B cell (primary cell): ENCODE results near the gene SOX6. TPM values are rescaled to one million over a fixed set of nuclear protein-coding genes. Genes with fewer than 3 reads are reported as not detected.

Experiments
- ATAC-seq: fragments of 200-7000 bp; cut with Tn5 transposase; one replicate; pipeline ENCODE4 v1.10.0; 2021; ENCODE audit warnings: low read depth, mild to moderate bottlenecking, moderate number of reproducible peaks, moderate library complexity
- CTCF ChIA-PET: fragments of 350-600 bp; sonication (Branson Sonifier 250); formaldehyde crosslinking; loops from one replicate; lab custom pipeline; 2021; ENCODE audit warnings: antibody characterized with exemption, inconsistent platforms; lab: Charles Lee
- POLR2A ChIA-PET: fragments of 350-600 bp; sonication (Branson Sonifier 250); formaldehyde crosslinking; loops from one replicate; lab custom pipeline; 2021; ENCODE audit warnings: antibody characterized with exemption; lab: Charles Lee
- DNase-seq: peaks from one replicate; pipeline ENCODE4 v3.0.0; 2013
- H2AFZ ChIP-seq: 2 replicates; pipeline ENCODE4 v1.6.1; 2012; ENCODE audit warnings: mild to moderate bottlenecking, low read depth, low read length; ENCODE audit not compliant: insufficient read depth, poor library complexity, severe bottlenecking
- H3K27ac ChIP-seq, 2 donors: 1 replicate in 1 of 2; 2 replicates in 1 of 2; pipeline ENCODE4 v1.5.1; 2012 to 2013; ENCODE audit warnings: low read length in 2 of 2, mild to moderate bottlenecking in 2 of 2, moderate library complexity in 1 of 2
- H3K27me3 ChIP-seq, 4 experiments: fragments of 200-600 bp in 1 of 4; sonication (generic) in 1 of 4; replicated peaks in 1 of 4; 1 replicate in 2 of 4; 2 replicates in 2 of 4; pipeline versions ENCODE4 v1.6.1 to v1.7.0; 2013 to 2016; ENCODE audit warnings: low read length in 3 of 4, mild to moderate bottlenecking in 2 of 4, mixed read lengths in 1 of 4, moderate library complexity in 1 of 4; ENCODE audit not compliant: insufficient read depth in 4 of 4, control insufficient read depth in 3 of 4; ENCODE audit errors: control extremely low read depth in 1 of 4
- H3K36me3 ChIP-seq, 2 experiments: replicated peaks in 1 of 2; 1 replicate in 1 of 2; 2 replicates in 1 of 2; pipeline versions ENCODE4 v1.6.1 to v1.7.1; 2013; ENCODE audit warnings: low read length in 1 of 2; ENCODE audit not compliant: insufficient read depth in 2 of 2, control insufficient read depth in 1 of 2; ENCODE audit errors: control extremely low read depth in 1 of 2, extremely low read depth in 1 of 2
- H3K4me1 ChIP-seq, 2 donors: fragments of 200-600 bp in 1 of 2; sonication (generic) in 1 of 2; 1 replicate in 1 of 2; 2 replicates in 1 of 2; pipeline versions ENCODE4 v1.5.1 to v1.6.1; 2013 to 2017; ENCODE audit warnings: low read length in 2 of 2; ENCODE audit not compliant: control insufficient read depth in 2 of 2, insufficient read depth in 2 of 2
- H3K4me2 ChIP-seq: replicated peaks from 2 replicates; pipeline ENCODE3; 2012; ENCODE audit warnings: mild to moderate bottlenecking, low read depth, low read length; ENCODE audit not compliant: poor library complexity, severe bottlenecking
- H3K4me3 ChIP-seq, 5 experiments: fragments of 200-600 bp in 1 of 5; sonication (generic) in 1 of 5; 1 replicate in 3 of 5; 2 replicates in 2 of 5; pipeline versions ENCODE4 v1.5.1 to v1.7.0; 2011 to 2016; ENCODE audit warnings: low read length in 4 of 5, mild to moderate bottlenecking in 4 of 5, low read depth in 2 of 5, control low read depth in 1 of 5, moderate library complexity in 1 of 5; ENCODE audit not compliant: insufficient read depth in 1 of 5; ENCODE audit errors: control extremely low read depth in 1 of 5, extremely low read depth in 1 of 5
- H3K79me2 ChIP-seq: fragments of 200-600 bp; sonication (generic); one replicate; pipeline ENCODE4 v1.6.0; 2016; ENCODE audit warnings: low read length; ENCODE audit not compliant: control insufficient read depth, insufficient read depth
- H3K9ac ChIP-seq: fragments of 200-600 bp; sonication (generic); 2 replicates; pipeline ENCODE4 v1.6.1; 2017; ENCODE audit warnings: mild to moderate bottlenecking, low read length, moderate library complexity
- H3K9me3 ChIP-seq, 3 donors: one replicate each; pipeline versions ENCODE4 v1.6.1 to v1.7.1; 2013; ENCODE audit warnings: low read length in 2 of 3; ENCODE audit not compliant: control insufficient read depth in 2 of 3, insufficient read depth in 1 of 3; ENCODE audit errors: control extremely low read depth in 1 of 3
- H4K20me1 ChIP-seq: 2 replicates; pipeline ENCODE4 v1.6.0; 2012; ENCODE audit warnings: mild to moderate bottlenecking, low read length; ENCODE audit not compliant: insufficient read depth, control insufficient read depth, poor library complexity, severe bottlenecking
- H3K27ac Mint-ChIP-seq: one replicate; pipeline ENCODE4 v1.8.0; 2021; ENCODE audit warnings: mixed read lengths
- H3K27me3 Mint-ChIP-seq: one replicate; pipeline ENCODE4 v1.8.0; 2021; ENCODE audit warnings: mixed read lengths
- H3K4me1 Mint-ChIP-seq: one replicate; pipeline ENCODE4 v1.8.0; 2021; ENCODE audit warnings: mixed read lengths
- H3K4me3 Mint-ChIP-seq: one replicate; pipeline ENCODE4 v1.8.0; 2021; ENCODE audit warnings: mixed read lengths
- H3K9me3 Mint-ChIP-seq: one replicate; pipeline ENCODE4 v1.8.0; 2022; ENCODE audit warnings: mixed read lengths; ENCODE audit not compliant: insufficient read depth
- CTCF ChIP-seq: fragments of 200-600 bp; IDR thresholded peaks from one replicate; pipeline ENCODE4 v1.8.0; 2022; ENCODE audit warnings: antibody characterized with exemption, mild to moderate bottlenecking
- EZH2 ChIP-seq: IDR thresholded peaks from 2 replicates; pipeline ENCODE4 v1.6.1; 2012; ENCODE audit warnings: borderline replicate concordance, low read depth, mild to moderate bottlenecking, moderate library complexity, low read length; ENCODE audit not compliant: insufficient read depth, poor library complexity, severe bottlenecking
- WGBS: methylation state at CpG from one replicate; pipeline ENCODE4 v1.1.5; 2013; ENCODE audit warnings: missing lambda C conversion rate; ENCODE audit not compliant: insufficient coverage; 5-methylcytosine and 5-hydroxymethylcytosine counted together
- intact Hi-C: fragments of 100-400 bp; cut with micrococcal nuclease; formaldehyde crosslinking; loops from one replicate; pipeline ENCODE4 v1.10.0; 2022
- polyA plus RNA-seq: library from polyadenylated mRNA; depleted of rRNA; stranded (reverse); fragments of >200 nt; gene quantifications from 2 replicates; pipeline ENCODE4 v1.2.3, GENCODE V29; 2012
- total RNA-seq, 2 donors: library from RNA; stranded (reverse); fragments of 120-200 nt in 1 of 2; gene quantifications; 1 replicate in 1 of 2; 2 replicates in 1 of 2; pipeline versions ENCODE4 v1.2.3 to v1.2.4, GENCODE V29; 2013 to 2022

Gene SOX6
- total and polyA plus RNA-seq, 2 donors (not counting 1 experiment from before 2014, with no cell fraction given): not detected

GRCh38 chr11:16169541-16169940, 186.8 kb downstream of the SOX6 start:
- H3K9ac ChIP-seq: no peak overlapping the region
- CTCF ChIA-PET: no interaction called here
- H2AFZ ChIP-seq: no peak overlapping the region
- no peaks in the 10 kb centered on the region for H3K9me3 ChIP-seq
- no peaks in the 10 kb centered on the region for H3K27me3 ChIP-seq
- H3K27ac Mint-ChIP-seq: no peak overlapping the region
- POLR2A ChIA-PET: no interaction called here
- no peaks in the 10 kb centered on the region for H3K4me1 Mint-ChIP-seq
- no peaks in the 10 kb centered on the region for H4K20me1 ChIP-seq
- H3K79me2 ChIP-seq: no peaks in the 10 kb centered on the region
- no peak overlapping the region for H3K4me2 ChIP-seq
- no peaks in the 10 kb centered on the region for H3K4me1 ChIP-seq
- TF ChIP-seq CTCF (no peak), EZH2 (no peak)
- no peak for DNase-seq
- H3K27ac ChIP-seq: no peak overlapping the region
- H3K4me3 Mint-ChIP-seq: no peak overlapping the region
- no peaks in the 10 kb centered on the region for H3K9me3 Mint-ChIP-seq
- intact Hi-C loops: no loop called here
- H3K36me3 ChIP-seq: no peaks in the 10 kb centered on the region
- ATAC-seq: no peak
- no peak overlapping the region for H3K4me3 ChIP-seq
- H3K27me3 Mint-ChIP-seq: no peaks in the 10 kb centered on the region

DNA sequence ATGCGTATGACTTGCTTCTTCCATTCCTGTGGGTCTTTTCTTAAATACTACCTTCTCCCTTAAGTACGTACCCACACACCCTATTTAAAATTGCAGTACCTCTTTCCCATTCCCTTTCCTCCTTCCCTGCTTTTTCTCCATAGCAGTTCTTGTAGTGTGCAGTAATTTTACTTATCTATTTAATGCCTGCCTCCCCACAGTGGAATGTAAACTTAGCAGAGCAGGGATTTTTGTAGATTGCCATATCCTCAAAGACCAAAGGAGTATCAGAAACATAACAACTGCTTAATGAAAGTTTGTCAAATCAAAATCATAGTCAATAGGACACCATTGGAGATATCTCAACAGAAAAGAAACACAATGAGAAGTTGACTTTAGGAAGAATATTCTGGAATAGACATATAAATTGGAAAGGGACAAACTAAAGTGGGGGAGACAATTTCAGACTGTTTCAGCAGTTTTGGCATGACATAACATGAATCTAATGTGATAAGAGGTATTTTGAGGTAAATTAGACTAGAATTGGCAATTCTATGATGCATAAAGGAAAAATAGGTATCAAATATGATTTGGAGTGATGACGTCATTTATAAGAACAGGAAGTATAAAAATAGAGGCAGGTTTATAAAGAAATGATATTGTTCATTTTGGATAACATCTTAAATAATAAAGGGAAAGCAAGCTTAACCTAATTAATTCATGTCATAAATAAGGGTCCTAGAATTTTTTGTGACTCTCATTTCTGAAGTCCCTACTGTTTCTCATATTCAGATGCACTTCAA, 188.4 kb downstream of the SOX6 start:
- no peak overlapping the region for H3K27ac ChIP-seq
- no peaks in the 10 kb centered on the region for H3K27me3 ChIP-seq
- H3K4me2 ChIP-seq: no peak overlapping the region
- Mint-ChIP-seq H3K4me3 (no peak overlapping the region), H3K27ac (no peak overlapping the region), H3K4me1 (no peaks in the 10 kb centered on the region), H3K27me3 (no peaks in the 10 kb centered on the region), H3K9me3 (no peaks in the 10 kb centered on the region)
- CTCF ChIA-PET: no interaction called here
- POLR2A ChIA-PET: no interaction called here
- H3K9me3 ChIP-seq: no peaks in the 10 kb centered on the region
- no peak for ATAC-seq
- H3K9ac ChIP-seq: no peak overlapping the region
- H3K36me3 ChIP-seq: no peaks in the 10 kb centered on the region
- 100% methylated on average over 1 of the region's 3 CpGs for WGBS
- DNase-seq: no peak
- no peak overlapping the region for H3K4me3 ChIP-seq
- H4K20me1 ChIP-seq: no peaks in the 10 kb centered on the region
- no peaks in the 10 kb centered on the region for H3K4me1 ChIP-seq
- H3K79me2 ChIP-seq: no peaks in the 10 kb centered on the region
- TF ChIP-seq EZH2 (no peak), CTCF (no peak)
- intact Hi-C loops: no loop called here
- H2AFZ ChIP-seq: no peak overlapping the region
